ENCODE data around the gene CRYGN.

The CRYGN gene, protein sequence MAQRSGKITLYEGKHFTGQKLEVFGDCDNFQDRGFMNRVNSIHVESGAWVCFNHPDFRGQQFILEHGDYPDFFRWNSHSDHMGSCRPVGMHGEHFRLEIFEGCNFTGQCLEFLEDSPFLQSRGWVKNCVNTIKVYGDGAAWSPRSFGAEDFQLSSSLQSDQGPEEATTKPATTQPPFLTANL

DNA sequence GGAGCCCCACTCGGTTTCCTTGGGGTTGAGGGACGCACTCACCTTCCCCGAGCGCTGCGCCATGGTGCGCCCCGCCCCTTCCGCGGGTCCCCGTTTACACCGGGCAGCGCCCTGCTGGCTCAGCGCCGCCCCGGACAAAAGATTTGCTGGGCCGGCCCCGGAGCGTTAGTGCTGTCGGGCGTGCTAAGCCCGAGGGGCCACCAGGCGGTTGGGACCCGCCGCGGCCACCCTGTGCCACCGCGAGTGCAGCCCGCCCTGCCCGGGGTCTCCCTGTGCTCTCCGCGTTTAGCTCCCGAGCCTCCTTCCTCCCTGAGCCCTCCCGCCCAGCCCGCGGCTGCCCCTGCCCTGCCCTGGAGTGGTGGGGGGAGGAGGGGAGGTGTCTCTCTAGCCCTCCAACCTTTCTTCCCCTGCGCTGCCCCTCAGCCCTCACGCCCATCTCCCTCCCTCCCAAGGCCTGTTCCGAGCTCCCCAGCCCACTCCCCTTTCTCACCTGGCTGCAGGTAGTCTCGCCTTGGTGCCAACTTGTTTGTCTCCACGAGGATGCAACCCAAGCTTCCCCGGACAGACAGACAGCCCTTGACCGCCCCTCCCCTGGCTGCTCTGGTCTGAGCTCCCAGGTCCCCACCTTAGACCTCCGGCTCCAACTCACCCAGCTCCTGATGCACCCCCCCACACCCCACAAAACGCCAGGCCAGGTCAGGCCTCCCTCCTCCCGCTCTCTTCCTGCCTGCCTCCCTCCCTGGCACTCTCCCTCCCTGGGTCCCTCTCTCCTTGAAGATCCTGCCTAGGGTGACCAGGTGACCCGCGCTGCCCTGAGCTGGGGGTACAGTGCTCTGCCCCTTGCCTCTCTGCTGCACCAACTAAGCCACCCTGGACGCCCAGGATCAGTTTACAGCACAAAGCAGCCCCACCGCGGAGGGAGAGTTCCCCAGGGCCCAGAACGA lies at the start of gene CRYGN:
CRYGN (minus strand) TSS at position 287 of the 944 bp plus-strand sequence; CDS start at position 63, 224 bp downstream.
- DNase-seq = no peak

DNA sequence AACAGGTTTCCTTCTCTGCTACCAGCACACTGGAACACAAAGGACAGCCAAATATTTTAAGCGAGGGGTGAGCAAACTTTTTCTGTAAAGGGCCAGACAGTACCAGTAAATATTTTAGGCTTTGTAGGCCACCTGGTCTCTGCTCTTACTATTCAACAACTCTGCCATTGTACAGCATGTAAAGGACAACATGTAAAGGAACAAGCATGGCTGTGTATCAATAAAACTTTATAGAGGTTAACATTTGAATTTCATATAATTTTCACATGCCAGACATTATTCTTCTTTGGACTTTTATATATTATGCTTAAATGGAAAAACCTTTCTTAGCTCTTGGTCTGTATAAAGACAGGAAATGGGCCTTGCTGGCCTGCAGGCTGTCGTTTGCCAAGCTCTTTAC lies 49.6 kb upstream of the CRYGN start:
- DNase-seq = no peak

DNA sequence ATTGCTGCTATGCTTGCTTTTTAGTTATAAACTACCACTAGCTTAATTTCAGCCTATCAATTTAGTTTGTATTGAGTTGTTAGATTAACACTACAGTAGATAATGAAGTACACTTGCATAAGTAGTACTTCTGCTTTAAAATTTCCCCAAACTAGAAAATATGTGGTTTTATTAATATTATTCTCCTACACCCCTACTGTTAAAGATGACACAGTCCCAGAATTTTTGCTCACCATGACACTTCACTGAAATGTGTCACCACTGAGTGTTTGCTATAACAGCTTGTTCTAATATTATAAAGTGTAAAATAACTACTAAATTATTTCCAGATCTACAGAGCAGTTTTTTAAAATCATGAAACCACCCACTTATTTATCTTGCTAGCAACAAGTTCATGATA lies 48.2 kb upstream of the CRYGN start:
- no peak for DNase-seq

DNA sequence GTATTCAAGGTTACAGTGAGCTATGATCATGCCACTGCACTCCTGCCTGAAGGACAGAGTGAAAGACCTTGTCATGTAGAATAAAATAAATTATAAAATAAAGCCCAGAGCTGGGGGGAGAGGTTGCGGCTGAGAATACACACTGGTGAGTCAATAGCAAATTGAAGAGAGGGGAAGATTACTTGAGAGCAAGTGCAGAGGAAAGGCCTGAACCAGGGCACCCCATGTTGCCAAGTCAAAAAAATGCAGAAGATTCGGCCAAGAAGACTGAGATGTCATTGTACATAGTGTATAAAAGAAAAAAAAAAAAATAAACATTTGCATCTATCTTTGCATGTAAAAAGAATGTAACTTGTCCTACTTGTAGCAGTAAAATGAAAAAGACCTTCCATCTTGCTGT lies 47.3 kb upstream of the CRYGN start:
- DNase-seq = no peak

DNA sequence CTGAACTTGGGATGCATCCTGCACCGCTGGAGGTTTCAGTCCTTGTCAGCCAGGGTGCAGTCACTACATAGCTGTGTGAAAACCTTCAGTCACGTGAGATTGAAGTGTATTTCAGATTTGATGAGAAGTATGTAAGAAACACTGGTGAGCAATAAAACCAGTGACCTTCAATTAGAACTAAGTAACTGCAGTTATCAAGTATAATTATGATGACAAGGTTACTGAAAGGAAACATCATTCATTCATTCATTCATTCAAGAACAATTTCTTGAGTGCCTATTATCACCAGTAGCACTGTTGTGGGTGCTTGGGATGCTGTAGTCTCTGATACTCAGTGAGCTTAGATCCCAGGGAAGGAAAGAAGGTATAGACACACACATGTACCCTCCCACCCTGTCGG lies 46.1 kb upstream of the CRYGN start:
- DNase-seq = no peak

DNA sequence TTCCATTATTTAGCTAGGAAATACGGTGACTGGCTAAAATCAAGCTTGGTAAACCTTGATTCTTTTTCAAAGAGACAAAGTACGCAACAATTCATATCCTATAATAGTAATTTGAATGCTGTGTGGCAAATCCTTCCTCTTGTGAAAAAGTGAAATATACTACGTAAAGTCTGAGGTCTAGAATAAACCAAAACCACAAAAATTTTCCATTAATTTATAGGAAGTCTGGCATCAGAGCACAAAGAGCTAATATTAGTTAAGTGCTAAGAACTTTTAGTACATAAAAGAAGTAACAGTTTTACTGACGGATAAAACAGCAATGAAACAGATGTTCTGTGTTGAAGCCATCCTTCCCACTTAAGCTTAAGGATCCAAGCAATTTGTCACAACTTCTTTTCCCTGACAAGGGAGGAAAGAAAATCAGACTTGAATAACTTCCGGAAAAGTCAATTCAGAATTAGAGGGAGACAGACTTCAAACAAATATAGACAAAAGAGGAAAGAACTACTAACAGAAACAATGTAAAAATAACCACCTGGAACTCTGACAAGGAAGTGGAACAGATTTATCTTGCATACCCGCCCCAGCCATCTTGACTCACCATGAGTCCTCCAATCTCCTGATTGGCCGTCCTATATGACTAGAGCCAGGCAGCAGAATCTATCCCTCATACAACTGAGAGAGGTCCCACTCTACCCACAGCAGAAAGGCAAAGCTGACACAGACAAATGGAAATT lies 45.2 kb upstream of the CRYGN start:
- DNase-seq = no peak

DNA sequence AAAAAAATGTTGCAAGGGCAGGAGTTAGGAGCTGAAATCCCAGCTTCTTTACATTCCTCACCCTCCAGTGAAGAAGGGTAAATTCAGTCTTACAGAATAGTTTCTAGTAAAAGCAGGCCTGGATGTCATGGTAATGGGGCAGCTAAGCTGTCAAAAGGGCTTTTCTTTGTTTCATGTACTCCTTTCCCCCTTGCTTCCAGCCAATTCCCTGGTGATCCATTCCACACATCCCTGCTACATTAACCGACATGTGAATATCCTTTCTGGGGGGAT lies 43.7 kb upstream of the CRYGN start:
- no peak for DNase-seq

DNA sequence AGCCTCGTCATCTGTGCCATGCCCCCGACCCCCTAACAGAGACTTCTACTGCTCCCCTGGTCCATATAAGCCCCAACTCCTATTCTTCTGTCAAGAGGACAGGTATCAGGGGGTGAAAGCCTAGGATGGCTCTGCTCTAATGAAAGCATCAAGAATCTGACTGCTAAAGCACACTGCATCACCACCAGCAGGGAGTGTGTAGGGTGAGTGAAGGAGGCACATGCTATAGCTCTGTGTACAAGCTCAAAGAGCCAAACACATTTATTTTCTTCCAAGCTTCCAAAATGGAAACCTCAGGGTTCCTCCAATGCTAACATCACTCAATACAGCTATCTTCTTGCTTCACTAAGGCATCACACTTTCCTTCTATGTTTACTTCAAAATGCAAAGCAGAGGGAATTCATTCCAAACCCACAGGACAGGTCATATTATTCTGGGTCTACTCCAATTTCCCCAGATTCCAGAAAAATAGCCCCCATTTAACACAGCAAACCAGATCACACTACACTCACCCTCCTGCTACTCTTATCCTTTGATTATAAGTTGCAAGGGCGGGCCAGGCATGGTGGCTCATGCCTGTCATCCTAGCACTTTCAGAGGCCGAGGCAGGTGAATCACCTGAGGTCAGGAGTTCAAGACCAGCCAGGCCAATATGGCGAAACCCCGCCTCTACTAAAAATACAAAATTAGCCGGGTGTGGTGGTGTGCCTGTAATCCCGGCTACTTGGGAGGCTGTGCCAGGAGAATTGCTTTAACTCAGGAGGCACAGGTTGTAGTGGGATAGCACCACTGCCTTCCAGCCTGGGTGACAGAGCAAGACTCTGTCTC lies 43.2 kb upstream of the CRYGN start:
- DNase-seq = no peak

DNA sequence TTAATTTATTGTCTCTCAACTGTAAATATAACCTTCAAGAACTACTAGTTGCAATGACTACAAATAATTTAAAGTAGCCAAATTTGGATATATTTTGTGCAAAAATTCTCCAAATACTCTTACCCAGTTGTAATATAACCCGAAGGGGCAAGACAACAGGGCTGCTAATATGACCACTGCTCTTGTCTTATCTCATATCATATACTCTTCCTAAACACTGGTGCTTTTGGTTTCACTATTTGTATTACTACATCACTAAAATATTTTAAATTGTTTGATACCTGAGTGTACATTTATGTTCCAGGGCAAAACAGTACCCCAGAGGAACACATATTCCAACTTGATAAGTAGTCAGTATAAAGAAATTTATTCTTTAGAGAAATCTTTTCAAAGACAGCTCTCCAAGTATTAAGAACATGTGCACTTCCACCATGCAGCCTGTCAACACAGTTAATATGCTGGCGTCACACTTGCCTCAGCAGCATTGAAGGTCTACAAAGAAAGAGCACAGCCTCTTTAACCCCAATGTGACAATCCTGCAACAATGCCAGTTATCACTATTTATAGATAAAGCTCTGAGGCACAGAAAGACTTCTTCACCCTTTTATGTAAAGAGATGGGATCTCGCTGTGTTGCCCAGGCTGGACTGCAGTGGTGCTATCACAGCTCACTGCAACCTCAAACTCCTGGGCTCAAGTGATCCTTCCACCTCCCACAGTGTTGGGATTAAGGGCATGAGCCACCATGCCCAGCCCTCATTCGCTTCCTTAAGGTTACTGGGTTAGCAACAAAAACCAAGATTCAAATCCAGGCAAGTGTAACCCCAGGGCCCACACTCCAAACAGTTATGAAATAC lies 41.9 kb upstream of the CRYGN start:
- DNase-seq = no peak

DNA sequence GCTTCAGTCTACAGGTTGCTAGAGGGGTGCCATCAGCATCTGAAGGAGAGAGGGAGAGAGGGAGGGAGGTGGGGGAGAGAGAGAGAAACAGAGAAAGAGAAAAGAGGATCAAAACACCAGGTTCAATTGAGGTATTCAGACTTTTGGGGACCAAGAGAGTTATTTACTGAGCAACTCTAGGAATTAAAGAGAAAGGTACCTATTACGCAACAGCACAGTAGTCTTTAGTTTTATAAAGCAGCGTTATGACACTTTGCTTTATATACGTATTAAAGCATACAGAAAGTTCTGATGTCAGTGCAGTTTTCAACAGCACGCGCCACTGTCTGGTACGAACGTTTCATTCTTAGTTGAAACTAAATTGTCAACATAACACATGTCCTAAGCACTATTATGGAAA lies 37.9 kb upstream of the CRYGN start:
- no peak for DNase-seq

DNA sequence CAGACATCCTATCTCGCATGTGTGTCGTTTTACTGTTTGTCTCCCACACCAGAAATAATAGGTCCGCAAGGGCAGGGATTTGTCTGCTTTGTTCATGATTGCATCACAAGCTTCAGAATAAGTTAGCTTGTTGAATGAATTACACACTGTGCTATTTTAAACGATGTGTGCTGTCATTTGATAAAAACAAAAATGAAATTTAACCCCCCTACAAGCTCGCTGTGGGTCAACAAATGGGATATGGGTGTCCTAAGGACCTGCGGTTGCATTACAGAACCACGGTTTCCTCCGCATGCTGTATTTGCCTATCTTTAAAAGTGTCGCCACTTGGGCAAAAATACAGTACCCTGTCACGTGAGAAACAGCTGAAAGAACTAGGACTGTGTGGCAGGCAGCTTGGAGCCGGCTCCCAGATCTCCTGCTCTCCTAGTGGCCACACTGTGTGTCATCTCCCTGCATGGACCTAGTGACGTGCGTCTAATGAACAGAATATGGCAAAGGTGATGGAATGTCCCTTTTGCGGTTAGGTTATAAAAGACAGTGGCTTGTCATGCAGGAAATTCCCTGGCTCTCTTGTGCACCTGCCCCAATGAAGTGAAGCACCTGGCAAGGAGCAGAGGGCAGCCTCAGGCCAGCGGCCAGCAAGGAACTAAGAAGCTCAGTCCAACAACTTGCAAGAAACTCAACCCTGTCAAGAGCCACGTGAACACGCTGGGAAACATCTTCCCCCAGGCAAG lies 32.9 kb upstream of the CRYGN start:
- DNase-seq = no peak

DNA sequence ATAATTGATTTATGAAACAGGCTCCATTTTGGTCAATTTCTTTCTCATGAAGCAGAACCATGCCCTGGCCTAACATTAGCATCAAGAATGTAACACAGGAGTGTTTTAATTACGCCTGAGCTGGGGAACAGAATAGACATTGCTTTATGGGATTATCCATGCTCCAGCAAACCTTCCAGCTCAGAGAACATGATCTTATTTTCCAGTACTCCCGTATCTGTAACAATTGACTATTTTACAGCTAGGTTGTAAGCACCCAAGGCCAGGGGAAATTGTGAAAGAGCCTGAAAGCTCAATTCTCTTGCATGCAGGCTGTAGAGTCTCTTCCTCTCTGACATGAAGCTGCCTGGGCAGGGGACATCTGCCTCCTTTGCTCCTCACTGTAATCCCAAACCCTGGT lies 30.8 kb upstream of the CRYGN start:
- no peak for DNase-seq

DNA sequence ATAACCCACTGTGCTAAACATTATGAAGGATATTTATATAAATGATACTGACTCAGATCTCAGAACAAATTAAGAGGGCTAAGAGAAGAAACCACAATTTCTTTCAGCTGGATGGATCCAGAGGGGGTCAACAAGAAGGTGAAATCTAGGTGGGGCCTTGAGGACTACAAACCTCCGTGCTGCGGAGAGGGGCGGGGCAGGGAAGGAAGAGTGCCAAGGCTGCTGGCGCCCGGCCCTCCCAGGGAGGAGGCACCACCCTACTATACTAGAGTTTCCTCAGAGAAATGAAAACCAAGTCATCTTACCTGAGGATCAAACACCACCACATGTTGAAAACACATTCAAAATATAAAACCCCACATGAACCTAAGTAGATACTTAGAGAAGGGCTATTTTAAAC lies 29.3 kb upstream of the CRYGN start:
- no peak for DNase-seq

DNA sequence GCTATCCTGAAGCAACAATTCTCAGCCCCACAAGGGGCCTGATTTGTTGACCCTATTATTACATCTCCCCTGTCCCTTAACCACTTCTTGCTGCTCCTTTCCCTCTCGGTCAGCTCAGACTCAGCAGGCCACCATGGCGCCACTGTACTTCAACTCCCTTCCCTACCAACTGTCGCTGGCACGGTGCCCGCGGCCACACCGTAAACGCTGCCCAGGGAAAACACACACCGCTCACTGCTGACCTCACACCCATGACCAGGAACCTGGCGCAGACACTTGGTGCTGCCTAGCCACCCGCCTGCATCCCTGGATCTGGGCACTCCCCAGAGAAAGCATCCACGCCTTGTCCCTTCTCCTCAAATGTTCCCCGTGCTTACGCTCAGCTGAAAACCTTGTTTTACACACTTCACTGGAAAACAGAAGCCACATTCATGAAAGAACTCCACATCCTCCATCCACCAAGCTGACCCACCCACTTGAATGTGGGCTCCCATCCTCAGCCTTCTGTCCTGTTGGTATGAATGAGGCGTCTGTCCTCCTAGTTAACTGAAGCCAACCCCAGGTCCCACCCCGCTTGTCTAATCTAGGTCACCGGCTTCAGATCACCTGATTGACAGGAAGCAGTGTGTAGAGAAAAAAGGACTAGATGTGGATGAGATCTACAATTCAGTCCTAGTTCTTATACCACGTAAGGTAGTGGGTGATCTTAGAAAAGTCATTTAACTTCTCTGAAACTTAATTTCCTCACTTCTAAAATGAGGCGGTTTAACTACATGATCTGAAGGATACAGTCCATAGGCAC lies 28.5 kb upstream of the CRYGN start:
- DNase-seq = no peak

DNA sequence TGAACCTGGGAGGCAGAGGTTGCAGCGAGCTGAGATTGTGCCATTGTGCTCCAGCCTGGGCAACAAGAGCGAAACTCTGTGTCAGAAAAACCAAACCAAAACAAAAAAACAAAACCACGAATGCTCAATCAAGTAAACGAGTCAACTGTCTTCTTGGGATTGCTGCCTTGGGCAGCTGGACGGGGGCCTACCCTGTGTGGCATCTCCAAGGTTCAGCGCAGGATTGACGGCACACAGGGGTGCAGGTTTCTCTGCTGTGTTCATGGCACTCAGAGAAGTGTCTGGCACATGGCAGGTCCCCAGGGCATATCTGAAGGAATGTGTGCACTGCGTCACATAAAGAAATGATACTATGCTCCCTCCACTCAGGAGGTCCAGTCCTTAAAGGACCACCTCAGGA lies 25.2 kb upstream of the CRYGN start:
- no peak for DNase-seq

DNA sequence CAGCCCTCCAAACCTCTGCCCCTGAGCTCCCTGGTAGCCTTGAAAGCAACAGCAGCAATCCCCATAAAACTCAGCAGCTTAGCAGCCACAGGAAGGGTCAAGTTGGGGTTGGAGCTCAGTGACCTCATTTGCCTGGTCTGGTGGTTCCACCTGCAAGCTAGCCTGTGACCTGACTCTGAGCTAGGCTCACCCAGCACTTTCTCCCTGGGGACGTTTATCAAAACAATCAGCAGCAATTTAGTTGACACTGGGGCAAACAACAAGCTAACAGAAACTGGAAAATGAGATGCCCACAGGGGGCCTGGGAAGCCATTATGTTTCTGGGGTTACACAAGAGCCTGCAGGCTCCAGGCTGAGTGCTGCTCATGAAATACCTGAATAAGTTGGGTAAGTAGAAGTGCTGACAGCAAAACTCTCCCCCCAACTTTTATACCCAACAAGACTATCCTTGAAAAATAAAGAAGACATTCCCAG lies 22.4 kb upstream of the CRYGN start:
- DNase-seq = no peak

DNA sequence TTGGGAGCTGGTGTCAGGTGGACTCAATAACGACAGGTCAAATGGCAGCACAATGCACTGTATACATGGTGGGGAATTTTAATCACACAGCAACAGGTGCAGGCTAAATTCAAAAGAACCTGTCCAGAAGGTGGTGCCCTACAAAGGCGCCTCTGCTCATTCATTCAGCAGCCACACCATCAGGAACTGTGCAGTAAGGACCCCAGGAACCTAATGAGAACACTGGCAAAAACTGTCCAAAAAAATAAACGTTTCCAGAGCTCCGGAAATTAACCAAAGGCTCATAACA lies 21.9 kb upstream of the CRYGN start:
- DNase-seq = no peak

DNA sequence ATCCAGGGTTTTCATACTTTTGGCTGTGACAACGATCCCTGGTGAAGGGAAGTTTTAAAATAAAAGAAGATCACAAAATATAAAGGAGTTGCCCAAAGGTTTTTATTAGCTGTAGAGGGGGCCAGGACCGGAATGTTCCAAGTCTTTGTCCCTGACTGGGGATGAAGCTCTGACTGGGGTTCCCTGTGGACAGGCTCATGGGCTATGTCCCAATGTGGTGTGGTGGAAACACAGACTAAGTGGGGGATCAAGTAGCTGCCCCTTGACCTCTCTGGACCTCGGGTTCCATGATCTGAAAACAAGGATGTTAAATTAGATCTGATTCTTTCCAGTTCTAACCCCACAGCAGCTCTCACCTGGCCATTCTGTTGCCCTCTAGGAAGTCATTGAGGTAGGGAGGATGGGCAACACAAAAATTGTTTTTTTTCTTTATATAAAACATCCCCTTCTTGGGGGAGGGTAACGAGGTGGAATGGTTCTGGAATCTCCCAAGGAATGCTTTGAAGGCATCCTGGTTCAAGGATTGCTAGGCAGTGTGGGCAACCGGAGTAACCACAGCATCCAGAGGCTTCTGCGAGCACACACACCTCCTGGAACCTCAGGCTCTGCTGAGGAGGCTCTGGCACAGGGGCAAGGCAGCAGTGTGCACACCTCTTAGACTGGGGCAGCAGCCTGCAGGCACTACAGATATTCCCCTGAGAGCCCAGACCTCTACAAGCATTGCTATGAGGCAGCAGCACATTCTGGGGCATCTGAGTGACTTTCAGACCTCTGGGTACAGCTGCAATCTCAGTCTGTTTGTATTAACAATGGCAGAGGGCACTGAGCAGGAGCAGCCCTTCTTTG lies 21.4 kb upstream of the CRYGN start:
- DNase-seq = no peak

DNA sequence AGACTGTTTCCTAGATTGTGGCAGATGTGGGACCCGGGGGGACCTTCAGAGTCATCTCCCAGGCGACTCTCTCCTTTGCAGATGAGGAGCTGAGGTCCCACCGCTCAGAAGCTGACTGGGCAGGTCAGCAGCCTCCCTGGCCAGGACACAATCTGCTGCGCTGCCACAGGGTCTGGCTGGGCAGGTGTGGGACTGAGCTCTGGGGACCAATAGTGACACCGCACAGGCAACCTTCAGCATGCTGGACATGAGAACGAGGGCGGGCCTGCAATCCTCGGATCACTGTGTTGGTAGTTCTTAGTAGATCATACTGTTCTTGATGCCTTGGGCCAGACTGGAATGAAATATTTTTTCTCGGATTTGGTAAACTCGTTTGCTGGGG lies 20.5 kb upstream of the CRYGN start:
- DNase-seq = no peak

Data from NCI-H345 (cell line).